Osteoblast (primary cell): ENCODE data around the gene SETD1A. TPM values are rescaled to one million over a fixed set of nuclear protein-coding genes. Genes with fewer than 3 reads are reported as not detected.

Experiments
- DNase-seq: peaks from one replicate; pipeline ENCODE4 v3.0.0; 2011; ENCODE audit warnings: low spot score, mixed read lengths; ENCODE audit not compliant: insufficient read length; ENCODE audit errors: missing footprints
- H2AFZ ChIP-seq: 2 replicates; pipeline ENCODE4 v1.6.0; 2011; ENCODE audit warnings: mild to moderate bottlenecking, low read length
- H3K27ac ChIP-seq: 2 replicates; pipeline ENCODE4 v1.5.1; 2011; ENCODE audit warnings: mild to moderate bottlenecking, low read depth, low read length, moderate library complexity
- H3K27me3 ChIP-seq: 2 replicates; pipeline ENCODE4 v1.6.0; 2012; ENCODE audit warnings: mild to moderate bottlenecking, control low read depth, inconsistent platforms, low read length, moderate library complexity; ENCODE audit not compliant: insufficient read depth
- H3K36me3 ChIP-seq: 2 replicates; pipeline ENCODE4 v1.5.1; 2011; ENCODE audit warnings: mild to moderate bottlenecking, low read length, control low read depth, moderate library complexity; ENCODE audit not compliant: insufficient read depth
- H3K4me1 ChIP-seq: 2 replicates; pipeline ENCODE4 v1.5.1; 2011; ENCODE audit warnings: mild to moderate bottlenecking, low read length, control low read depth, moderate library complexity; ENCODE audit not compliant: insufficient read depth
- H3K4me2 ChIP-seq: 2 replicates; pipeline ENCODE4 v1.6.0; 2011; ENCODE audit warnings: mild to moderate bottlenecking, low read length; ENCODE audit not compliant: insufficient read depth
- H3K4me3 ChIP-seq: fragments of 200-600 bp; sonication (generic); 3 replicates; pipeline ENCODE4 v1.5.1; 2012; ENCODE audit warnings: mild to moderate bottlenecking, low read length, inconsistent platforms; ENCODE audit not compliant: insufficient read depth
- H3K79me2 ChIP-seq: 2 replicates; pipeline ENCODE4 v1.6.0; 2012; ENCODE audit warnings: mild to moderate bottlenecking, low read length, control low read depth, inconsistent platforms; ENCODE audit not compliant: insufficient read depth
- H3K9me3 ChIP-seq: 2 replicates; pipeline ENCODE4 v1.5.1; 2011; ENCODE audit warnings: low read depth, low read length, control low read depth
- H4K20me1 ChIP-seq: 2 replicates; pipeline ENCODE4 v1.6.0; 2012; ENCODE audit warnings: mild to moderate bottlenecking, low read length, control low read depth; ENCODE audit not compliant: insufficient read depth
- total RNA-seq: library from RNA; depleted of rRNA; stranded (reverse); fragments of >200 nt; gene quantifications from 2 replicates; pipeline ENCODE4 v1.2.3, GENCODE V29; 2012
- TF ChIP-seq, protein P1 (sequence below): IDR thresholded peaks from 2 replicates; pipeline ENCODE4 v1.5.1; 2011; ENCODE audit warnings: mild to moderate bottlenecking, low read depth, low read length, moderate library complexity; ENCODE audit errors: extremely low read depth

SETD1A gene
- total RNA-seq, 1 donor, result 2.2 TPM

DNA sequence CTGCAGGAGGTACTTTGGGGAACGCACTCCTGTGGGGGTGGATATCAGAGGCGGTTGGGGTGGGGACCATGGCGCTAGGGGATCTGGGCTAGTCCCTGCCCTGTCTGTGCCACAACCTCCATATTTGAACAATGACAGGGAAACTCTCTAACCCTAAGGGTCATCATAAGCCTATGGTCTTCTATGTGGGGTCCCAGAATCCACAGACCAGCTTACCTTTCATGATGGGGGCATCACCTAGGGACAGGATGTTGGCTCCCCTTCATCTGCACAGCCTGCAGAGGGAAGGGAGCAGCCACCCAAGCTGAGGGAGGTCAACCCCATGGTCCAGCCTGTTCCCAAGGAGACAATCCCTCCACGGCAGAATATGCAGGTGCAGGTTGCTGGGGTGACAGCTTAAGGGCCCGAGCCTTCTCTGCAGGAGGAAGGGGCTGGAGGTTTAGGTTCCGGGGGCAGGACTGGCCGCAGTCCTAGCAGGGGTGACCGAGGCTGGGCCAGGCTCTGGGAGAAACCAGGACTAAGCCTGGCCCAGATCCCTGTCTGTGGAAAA lies 7.0 kb upstream of the SETD1A start:
- Histone ChIP-seq H3K4me1 (peaks cover 23% of the 10 kb centered on the region), H2AFZ (no peak overlapping the region), H3K27me3 (no peaks in the 10 kb centered on the region), H4K20me1 (peaks cover 19% of the 10 kb centered on the region), H3K9me3 (no peaks in the 10 kb centered on the region), H3K36me3 (no peaks in the 10 kb centered on the region), H3K4me3 (peak overlapping the region; percentile 86), H3K4me2 (peak overlapping the region; percentile 92), H3K79me2 (peaks cover 8% of the 10 kb centered on the region), H3K27ac (no peak overlapping the region)
- TF ChIP-seq, protein P1, sequence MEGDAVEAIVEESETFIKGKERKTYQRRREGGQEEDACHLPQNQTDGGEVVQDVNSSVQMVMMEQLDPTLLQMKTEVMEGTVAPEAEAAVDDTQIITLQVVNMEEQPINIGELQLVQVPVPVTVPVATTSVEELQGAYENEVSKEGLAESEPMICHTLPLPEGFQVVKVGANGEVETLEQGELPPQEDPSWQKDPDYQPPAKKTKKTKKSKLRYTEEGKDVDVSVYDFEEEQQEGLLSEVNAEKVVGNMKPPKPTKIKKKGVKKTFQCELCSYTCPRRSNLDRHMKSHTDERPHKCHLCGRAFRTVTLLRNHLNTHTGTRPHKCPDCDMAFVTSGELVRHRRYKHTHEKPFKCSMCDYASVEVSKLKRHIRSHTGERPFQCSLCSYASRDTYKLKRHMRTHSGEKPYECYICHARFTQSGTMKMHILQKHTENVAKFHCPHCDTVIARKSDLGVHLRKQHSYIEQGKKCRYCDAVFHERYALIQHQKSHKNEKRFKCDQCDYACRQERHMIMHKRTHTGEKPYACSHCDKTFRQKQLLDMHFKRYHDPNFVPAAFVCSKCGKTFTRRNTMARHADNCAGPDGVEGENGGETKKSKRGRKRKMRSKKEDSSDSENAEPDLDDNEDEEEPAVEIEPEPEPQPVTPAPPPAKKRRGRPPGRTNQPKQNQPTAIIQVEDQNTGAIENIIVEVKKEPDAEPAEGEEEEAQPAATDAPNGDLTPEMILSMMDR, result no peak
- peak; percentile 21 for DNase-seq

DNA sequence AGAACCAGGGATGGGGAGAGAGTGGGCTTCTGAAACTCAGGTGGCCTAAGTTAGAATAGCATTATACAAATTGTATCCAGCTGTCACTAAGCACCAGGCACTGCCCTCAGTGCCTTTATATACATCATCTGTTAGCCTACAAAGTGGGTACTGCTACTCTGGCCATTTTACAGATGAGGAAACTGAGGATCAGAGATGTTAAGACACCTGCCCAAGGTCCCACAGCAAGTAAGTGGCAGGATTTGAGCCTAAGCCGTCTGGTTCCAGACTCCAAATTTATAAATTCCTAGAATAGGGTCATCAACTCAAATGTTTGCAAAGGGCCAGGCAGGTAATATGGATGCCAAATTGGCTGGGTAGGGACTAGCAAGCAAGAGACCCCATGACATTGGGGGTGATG lies 6.4 kb upstream of the SETD1A start:
- H4K20me1 ChIP-seq, result peaks cover 19% of the 10 kb centered on the region
- H3K4me1 ChIP-seq, result peaks cover 23% of the 10 kb centered on the region
- peaks cover 8% of the 10 kb centered on the region for H3K79me2 ChIP-seq
- H3K27me3 ChIP-seq, result no peaks in the 10 kb centered on the region
- peak; percentile 15 for DNase-seq
- H3K9me3 ChIP-seq, result no peaks in the 10 kb centered on the region
- no peak overlapping the region for H3K27ac ChIP-seq
- no peaks in the 10 kb centered on the region for H3K36me3 ChIP-seq
- H3K4me3 ChIP-seq, result no peak overlapping the region
- no peak overlapping the region for H2AFZ ChIP-seq
- TF ChIP-seq, protein P1, result no peak
- no peak overlapping the region for H3K4me2 ChIP-seq

DNA sequence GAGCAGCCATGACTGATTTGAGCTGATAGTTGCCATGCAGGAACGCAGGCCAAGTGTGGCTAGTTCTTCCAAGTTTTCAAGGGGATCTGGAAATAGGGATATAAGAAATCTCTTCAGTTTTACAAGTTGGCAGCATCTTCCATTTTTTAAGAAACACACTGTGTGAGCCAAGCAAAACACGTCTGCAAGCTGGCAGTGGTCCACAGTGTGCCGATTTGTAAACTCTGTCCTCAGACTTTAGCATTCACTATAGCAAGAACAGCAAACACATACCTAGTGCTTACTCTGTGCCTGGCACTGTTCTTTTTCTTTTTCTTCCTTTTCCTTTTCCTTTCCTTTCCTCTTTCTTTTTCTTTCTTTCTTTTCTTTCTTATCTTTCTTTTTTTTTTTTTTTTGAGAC lies 5.8 kb upstream of the SETD1A start:
- Histone ChIP-seq H3K27ac (no peak overlapping the region), H3K79me2 (peaks cover 8% of the 10 kb centered on the region), H3K4me3 (no peak overlapping the region), H3K27me3 (no peaks in the 10 kb centered on the region), H3K4me2 (no peak overlapping the region), H4K20me1 (peaks cover 19% of the 10 kb centered on the region), H2AFZ (no peak overlapping the region), H3K4me1 (peaks cover 24% of the 10 kb centered on the region), H3K36me3 (no peaks in the 10 kb centered on the region), H3K9me3 (no peaks in the 10 kb centered on the region)
- TF ChIP-seq, protein P1, result no peak
- DNase-seq, result no peak

DNA sequence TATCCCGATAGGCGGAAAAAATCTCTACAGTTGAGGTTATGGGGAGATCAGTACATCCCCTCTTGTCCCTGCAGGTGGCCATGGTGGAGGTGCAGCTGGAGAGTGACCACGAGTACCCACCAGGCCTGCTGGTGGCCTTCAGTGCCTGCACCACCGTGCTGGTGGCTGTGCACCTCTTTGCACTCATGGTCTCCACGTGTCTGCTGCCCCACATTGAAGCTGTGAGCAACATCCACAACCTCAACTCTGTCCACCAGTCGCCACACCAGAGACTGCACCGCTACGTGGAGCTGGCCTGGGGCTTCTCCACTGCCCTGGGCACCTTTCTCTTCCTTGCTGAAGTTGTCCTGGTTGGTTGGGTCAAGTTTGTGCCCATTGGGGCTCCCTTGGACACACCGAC lies 4.4 kb upstream of the SETD1A start:
- H3K4me1 ChIP-seq, result peaks cover 28% of the 10 kb centered on the region
- no peak overlapping the region for H3K4me2 ChIP-seq
- no peaks in the 10 kb centered on the region for H3K27me3 ChIP-seq
- no peak overlapping the region for H3K4me3 ChIP-seq
- H2AFZ ChIP-seq, result no peak overlapping the region
- no peaks in the 10 kb centered on the region for H3K36me3 ChIP-seq
- no peaks in the 10 kb centered on the region for H3K9me3 ChIP-seq
- no peak for DNase-seq
- peaks cover 19% of the 10 kb centered on the region for H4K20me1 ChIP-seq
- peaks cover 8% of the 10 kb centered on the region for H3K79me2 ChIP-seq
- TF ChIP-seq, protein P1, result no peak
- no peak overlapping the region for H3K27ac ChIP-seq
